OCI-LY3 (cell line): Measurements from ENCODE around the gene PTBP3.

Source experiments
- H2AFZ ChIP-seq: fragments of 200-600, 300-600 bp; shearing (Covaris generic); 2 replicates; pipeline ENCODE4 v1.6.0; 2014; ENCODE audit warnings: antibody characterized with exemption, low read depth, low read length
- H3K27ac ChIP-seq: fragments of 200-600, 300-600 bp; sonication (generic); 2 replicates; pipeline ENCODE4 v1.5.1; 2014; ENCODE audit warnings: mild to moderate bottlenecking, low read length, moderate library complexity, mixed read lengths
- H3K27me3 ChIP-seq: fragments of 200-600, 300-600 bp; sonication (generic); 2 replicates; pipeline ENCODE4 v1.6.1; 2014; ENCODE audit warnings: low read depth, low read length, mixed read lengths
- H3K36me3 ChIP-seq: fragments of 200-600, 300-600 bp; sonication (generic); replicated peaks from 2 replicates; pipeline ENCODE3; 2014; ENCODE audit warnings: low read depth, low read length, mixed read lengths
- H3K4me1 ChIP-seq: fragments of 300-600, 200-600 bp; sonication (generic); 2 replicates; pipeline ENCODE4 v1.6.1; 2014; ENCODE audit warnings: low read length, mixed read lengths
- H3K4me2 ChIP-seq: fragments of 200-600, 300-600 bp; sonication (generic); 2 replicates; pipeline ENCODE4 v1.6.1; 2014; ENCODE audit warnings: low read length, mixed read lengths
- H3K4me3 ChIP-seq: fragments of 300-600, 200-600 bp; sonication (generic); 2 replicates; pipeline ENCODE4 v1.5.1; 2014; ENCODE audit warnings: antibody characterized with exemption, mild to moderate bottlenecking, low read length, moderate library complexity
- H3K79me2 ChIP-seq: fragments of 300-600, 200-600 bp; shearing (Covaris generic); 2 replicates; pipeline ENCODE4 v1.6.1; 2014; ENCODE audit warnings: mild to moderate bottlenecking, low read length, mixed read lengths
- H3K9ac ChIP-seq: fragments of 300-600, 200-600 bp; shearing (Covaris generic); 2 replicates; pipeline ENCODE4 v1.6.0; 2014; ENCODE audit warnings: mild to moderate bottlenecking, low read length, moderate library complexity
- H3K9me3 ChIP-seq: fragments of 200-600, 300-600 bp; shearing (Covaris generic); 2 replicates; pipeline ENCODE4 v1.6.1; 2014; ENCODE audit warnings: low read length, mixed read lengths; ENCODE audit not compliant: insufficient read depth
- H4K20me1 ChIP-seq: fragments of 200-600, 300-600 bp; sonication (generic); 2 replicates; pipeline ENCODE4 v1.6.1; 2016; ENCODE audit warnings: low read length, mixed read lengths; ENCODE audit not compliant: insufficient read depth
- CTCF ChIP-seq: fragments of 200-600, 300-600 bp; sonication (generic); IDR thresholded peaks from 2 replicates; pipeline ENCODE4 v1.5.1; 2014; ENCODE audit warnings: antibody characterized with exemption, low read length, low read depth
- EZH2phosphoT487 ChIP-seq: fragments of 200-600 bp; shearing (Covaris generic); IDR thresholded peaks from 2 replicates; pipeline ENCODE4 v1.6.1; 2018; ENCODE audit warnings: antibody characterized with exemption, mixed run types, low read depth

Gene PTBP3

GRCh38 chr9:112280904-112281303 is 52.5 kb downstream of the PTBP3 start:
- no peak overlapping the region for H3K27ac ChIP-seq
- H3K4me2 ChIP-seq = no peak overlapping the region
- H2AFZ ChIP-seq = no peak overlapping the region
- H3K36me3 ChIP-seq = peaks cover 27% of the 10 kb centered on the region
- TF ChIP-seq CTCF (no peak), EZH2phosphoT487 (no peak)
- no peak overlapping the region for H3K9ac ChIP-seq
- no peaks in the 10 kb centered on the region for H3K79me2 ChIP-seq
- H3K4me3 ChIP-seq = no peak overlapping the region
- no peaks in the 10 kb centered on the region for H4K20me1 ChIP-seq
- no peaks in the 10 kb centered on the region for H3K4me1 ChIP-seq
- H3K27me3 ChIP-seq = no peaks in the 10 kb centered on the region
- H3K9me3 ChIP-seq = peaks cover 25% of the 10 kb centered on the region

- Histone ChIP-seq H3K27me3 (no peaks in the 10 kb centered on the region), H3K79me2 (no peaks in the 10 kb centered on the region), H3K27ac (no peak overlapping the region), H3K36me3 (peaks cover 13% of the 10 kb centered on the region), H4K20me1 (no peaks in the 10 kb centered on the region), H3K9me3 (peaks cover 12% of the 10 kb centered on the region), H2AFZ (no peak overlapping the region), H3K4me2 (no peak overlapping the region), H3K9ac (no peak overlapping the region), H3K4me1 (peaks cover 4% of the 10 kb centered on the region), H3K4me3 (no peak overlapping the region)
- no peak for TF ChIP-seq EZH2phosphoT487
- TF ChIP-seq CTCF = no peak
Observed at GRCh38 chr9:112279501-112279900, 53.9 kb downstream of the PTBP3 start.

GRCh38 chr9:112278152-112278551 is 55.3 kb downstream of the PTBP3 start:
- no peaks in the 10 kb centered on the region for H3K79me2 ChIP-seq

GRCh38 chr9:112274600-112274999 is 58.8 kb downstream of the PTBP3 start:
- Histone ChIP-seq H4K20me1 (0 out of 2 replicates have a peak, but pooled peaks cover 4% of the 10 kb centered on the region), H3K4me2 (no peak overlapping the region), H3K9ac (no peak overlapping the region), H3K4me1 (peaks cover 6% of the 10 kb centered on the region), H3K9me3 (no peaks in the 10 kb centered on the region), H3K79me2 (no peaks in the 10 kb centered on the region), H3K36me3 (no peaks in the 10 kb centered on the region), H3K4me3 (no peak overlapping the region), H2AFZ (no peak overlapping the region), H3K27ac (no peak overlapping the region), H3K27me3 (no peaks in the 10 kb centered on the region)
- TF ChIP-seq EZH2phosphoT487 (no peak), CTCF (no peak)

More at GRCh38 chr9:112278152-112278551, 55.3 kb downstream of the PTBP3 start:
- Histone ChIP-seq H3K4me1 (peaks cover 6% of the 10 kb centered on the region), H3K9ac (no peak overlapping the region), H3K4me2 (no peak overlapping the region), H3K27me3 (no peaks in the 10 kb centered on the region), H2AFZ (no peak overlapping the region), H3K27ac (no peak overlapping the region), H3K4me3 (no peak overlapping the region), H3K36me3 (no peaks in the 10 kb centered on the region), H3K9me3 (no peaks in the 10 kb centered on the region), H4K20me1 (0 out of 2 replicates have a peak, but pooled peaks cover 4% of the 10 kb centered on the region)
- TF ChIP-seq CTCF (no peak), EZH2phosphoT487 (no peak)
